DMS79 treated with DMSO at 0.1 percent for 48 hours (cell line): Measurements from ENCODE around the gene CCDC85A.
"Not testable (repeated sequence)": the region's sequence is repeated elsewhere in the genome, so short reads cannot be mapped to it uniquely, and the experiment has no call there.

Experiments used
- DNase-seq: peaks from one replicate; lab custom pipeline; 2025; lab: John Stamatoyannopoulos, UW

The CCDC85A gene

GRCh38 chr2:56183643-56184499, at the start of gene CCDC85A:
TSS of gene CCDC85A (plus strand) at chr2:56183990. CDS start at chr2:56184625, 635 bp downstream.
- DNase-seq = peak; percentile 62

GRCh38 chr2:56134861-56135260, 48.9 kb upstream of the CCDC85A start:
- no peak for DNase-seq

- not testable (repeated sequence) for DNase-seq
These were observed 41.2 kb upstream of the CCDC85A start for GRCh38 chr2:56142497-56143061.

GRCh38 chr2:56147907-56148306, 35.9 kb upstream of the CCDC85A start:
- DNase-seq = no peak

GRCh38 chr2:56148825-56149224, 35.0 kb upstream of the CCDC85A start:
- DNase-seq = no peak

GRCh38 chr2:56151841-56152240, 31.9 kb upstream of the CCDC85A start:
- DNase-seq = no peak

- DNase-seq = no peak
These were observed 28.6 kb upstream of the CCDC85A start for GRCh38 chr2:56155188-56155587.

GRCh38 chr2:56159875-56160274, 23.9 kb upstream of the CCDC85A start:
- not testable (repeated sequence) for DNase-seq

- DNase-seq = no peak
These were observed 15.9 kb upstream of the CCDC85A start for GRCh38 chr2:56167616-56168562.

- no peak for DNase-seq
These were observed 14.3 kb upstream of the CCDC85A start for GRCh38 chr2:56169521-56169920.

- no peak for DNase-seq
These were observed 13.3 kb upstream of the CCDC85A start for GRCh38 chr2:56170504-56170903.

- no peak for DNase-seq
These were observed 12.8 kb upstream of the CCDC85A start for GRCh38 chr2:56170988-56171387.

- DNase-seq = no peak
These were observed 8.0 kb upstream of the CCDC85A start for GRCh38 chr2:56175779-56176178.

GRCh38 chr2:56177420-56178220, 6.2 kb upstream of the CCDC85A start:
- DNase-seq = no peak

- no peak for DNase-seq
These were observed 3.9 kb upstream of the CCDC85A start for GRCh38 chr2:56179931-56180330.

GRCh38 chr2:56182420-56182819, 1.4 kb upstream of the CCDC85A start:
- no peak for DNase-seq

GRCh38 chr2:56184500-56185011, 766 bp downstream of the CCDC85A start:
- no peak for DNase-seq

GRCh38 chr2:56185101-56185581, 1.4 kb downstream of the CCDC85A start:
- no peak for DNase-seq

GRCh38 chr2:56185582-56186046, 1.8 kb downstream of the CCDC85A start:
- DNase-seq = no peak

GRCh38 chr2:56191617-56192016, 7.8 kb downstream of the CCDC85A start:
- no peak for DNase-seq
